IPS-11a (cell line): ENCODE measurements around the gene MGMT.

Source experiments
- H3K4me3 ChIP-seq: one replicate; pipeline ENCODE4 v1.5.1; 2013; ENCODE audit warnings: low read depth, low read length, control low read depth

MGMT gene

GRCh38 chr10:129678186-129678585, 211.1 kb downstream of the MGMT start:
- H3K4me3 ChIP-seq = no peak overlapping the region

GRCh38 chr10:129679207-129679606, 212.2 kb downstream of the MGMT start:
- no peak overlapping the region for H3K4me3 ChIP-seq

- H3K4me3 ChIP-seq = no peak overlapping the region
Measured at GRCh38 chr10:129680661-129681344, 213.8 kb downstream of the MGMT start.

- H3K4me3 ChIP-seq = no peak overlapping the region
Measured at GRCh38 chr10:129681856-129682255, 214.8 kb downstream of the MGMT start.

DNA sequence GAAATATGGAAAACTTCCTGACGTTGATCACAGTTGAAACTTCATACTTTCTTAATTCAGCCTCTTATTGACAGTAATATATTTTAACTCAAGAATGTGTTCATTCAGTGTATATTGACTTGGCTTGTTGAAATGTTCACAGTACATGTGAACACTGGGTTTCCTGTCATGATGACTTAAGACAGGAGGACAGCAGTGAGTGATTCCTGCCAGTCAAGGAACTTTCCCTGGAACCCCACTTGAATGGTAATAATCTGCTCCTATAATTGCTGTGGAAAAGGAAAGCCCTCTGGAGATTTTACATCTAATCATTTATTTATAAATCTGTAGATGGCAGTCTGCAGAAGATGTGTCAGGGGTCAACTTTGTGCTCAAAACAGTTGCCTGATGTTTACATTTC, 216.5 kb downstream of the MGMT start:
- no peak overlapping the region for H3K4me3 ChIP-seq

- no peak overlapping the region for H3K4me3 ChIP-seq
Measured at GRCh38 chr10:129683920-129684319, 216.9 kb downstream of the MGMT start.

DNA sequence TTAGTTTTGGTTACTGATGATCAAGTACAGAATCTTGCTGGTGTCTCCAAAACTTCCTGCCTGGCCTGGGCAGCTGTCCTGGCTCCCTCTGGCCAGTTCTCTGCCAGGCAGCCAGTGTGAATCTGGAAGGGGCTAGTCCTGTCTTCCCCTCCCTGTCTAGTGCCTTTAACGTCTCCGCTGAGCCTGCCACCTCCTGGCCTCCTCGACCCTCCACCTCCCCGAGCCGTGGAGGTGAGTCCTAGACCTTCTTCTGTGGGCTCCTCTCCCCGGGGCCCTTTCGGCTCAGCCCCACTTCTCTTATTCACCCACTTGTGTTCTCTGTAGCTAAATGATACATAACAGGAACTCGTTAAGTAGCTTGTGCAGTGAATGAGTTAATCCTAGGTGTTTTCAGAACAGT, 218.2 kb downstream of the MGMT start:
- no peak overlapping the region for H3K4me3 ChIP-seq

DNA sequence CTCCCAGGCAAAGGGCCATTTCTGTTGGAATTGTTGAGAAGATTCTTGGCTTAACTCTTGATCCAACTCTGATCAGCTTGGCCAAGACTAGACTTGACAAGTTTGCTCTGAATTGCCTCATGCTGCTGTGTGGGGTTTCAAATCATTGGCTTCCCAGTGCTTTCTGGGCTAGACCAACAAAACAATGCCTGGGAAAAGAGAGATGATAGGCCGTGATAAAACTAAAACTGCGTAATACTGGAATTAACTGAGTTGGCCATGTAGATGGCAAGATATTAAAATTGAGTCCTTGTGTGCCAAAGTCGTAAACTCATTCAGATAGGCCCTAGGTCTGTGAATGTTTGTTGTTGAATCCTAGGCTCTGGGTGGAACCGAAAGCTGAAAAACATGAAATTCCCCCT, 222.6 kb downstream of the MGMT start:
- H3K4me3 ChIP-seq = no peak overlapping the region

- no peak overlapping the region for H3K4me3 ChIP-seq
Measured at GRCh38 chr10:129690248-129691070, 223.4 kb downstream of the MGMT start.

DNA sequence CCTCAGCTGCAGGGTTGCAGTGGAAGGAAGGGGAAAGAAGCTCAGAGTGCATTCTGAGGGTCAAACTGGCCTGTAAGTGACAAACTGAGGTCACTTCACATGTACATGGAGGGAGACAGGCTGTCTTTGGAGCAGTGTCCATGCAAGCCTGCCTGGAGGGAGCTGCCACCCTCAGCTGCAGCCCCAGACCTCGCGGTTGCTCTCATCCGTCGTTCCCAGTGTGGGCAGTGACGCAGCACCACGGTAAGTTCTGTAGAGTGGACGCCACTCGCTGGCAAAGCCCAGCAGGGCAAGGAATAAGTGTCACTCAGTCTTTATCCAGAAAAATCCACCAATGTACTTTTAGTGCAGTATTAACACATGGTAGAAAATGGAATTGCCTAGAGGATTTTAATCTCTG, 225.7 kb downstream of the MGMT start:
- H3K4me3 ChIP-seq = no peak overlapping the region

GRCh38 chr10:129693382-129693781, 226.3 kb downstream of the MGMT start:
- no peak overlapping the region for H3K4me3 ChIP-seq

- H3K4me3 ChIP-seq = no peak overlapping the region
Measured at GRCh38 chr10:129694184-129694583, 227.1 kb downstream of the MGMT start.

- no peak overlapping the region for H3K4me3 ChIP-seq
Measured at GRCh38 chr10:129694691-129695243, 227.7 kb downstream of the MGMT start.

DNA sequence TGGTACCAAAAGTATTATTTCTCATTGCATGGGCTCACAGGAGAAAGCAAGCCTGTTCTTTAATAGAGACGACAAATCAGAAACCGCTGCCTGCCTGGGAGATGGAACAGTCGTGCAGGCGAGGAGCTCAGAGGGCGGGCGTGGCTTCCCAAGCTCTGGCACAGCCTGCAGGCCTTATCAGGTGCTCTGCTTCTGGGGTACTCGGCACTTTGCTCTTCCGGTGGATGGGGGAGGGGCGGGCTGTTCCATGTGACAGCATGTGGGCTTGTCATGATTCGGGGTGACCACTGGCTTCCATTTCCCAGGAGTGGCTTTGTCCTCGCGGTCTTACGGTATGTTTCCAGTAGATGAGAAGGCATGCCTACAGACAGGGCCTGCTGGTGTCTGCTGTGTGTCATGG, 228.6 kb downstream of the MGMT start:
- H3K4me3 ChIP-seq = no peak overlapping the region

- no peak overlapping the region for H3K4me3 ChIP-seq
Measured at GRCh38 chr10:129696636-129697035, 229.6 kb downstream of the MGMT start.

- H3K4me3 ChIP-seq = no peak overlapping the region
Measured at GRCh38 chr10:129697463-129698247, 230.6 kb downstream of the MGMT start.

- no peak overlapping the region for H3K4me3 ChIP-seq
Measured at GRCh38 chr10:129699722-129700340, 232.8 kb downstream of the MGMT start.

DNA sequence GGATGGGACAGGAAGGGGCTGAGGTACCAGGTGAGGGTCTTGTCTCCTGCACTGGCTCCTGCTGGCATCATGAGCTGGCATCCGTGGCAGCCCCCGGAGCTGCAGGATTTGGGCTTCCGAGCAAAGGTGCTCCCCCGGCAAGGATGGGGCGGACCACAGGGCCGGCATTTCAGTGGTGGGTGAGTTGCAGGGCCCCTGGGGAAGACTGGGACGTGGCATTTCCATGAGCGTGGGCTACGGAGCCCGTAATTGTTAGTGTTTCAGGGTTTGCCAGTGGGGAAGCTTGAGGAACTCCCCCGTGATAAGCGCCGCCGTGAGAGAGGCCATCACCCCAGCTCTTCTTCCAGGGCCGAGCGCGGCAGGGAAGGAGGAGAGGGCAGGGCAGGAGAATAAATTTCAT, 235.6 kb downstream of the MGMT start:
- H3K4me3 ChIP-seq = no peak overlapping the region

- no peak overlapping the region for H3K4me3 ChIP-seq
Measured at GRCh38 chr10:129703287-129704137, 236.5 kb downstream of the MGMT start.

DNA sequence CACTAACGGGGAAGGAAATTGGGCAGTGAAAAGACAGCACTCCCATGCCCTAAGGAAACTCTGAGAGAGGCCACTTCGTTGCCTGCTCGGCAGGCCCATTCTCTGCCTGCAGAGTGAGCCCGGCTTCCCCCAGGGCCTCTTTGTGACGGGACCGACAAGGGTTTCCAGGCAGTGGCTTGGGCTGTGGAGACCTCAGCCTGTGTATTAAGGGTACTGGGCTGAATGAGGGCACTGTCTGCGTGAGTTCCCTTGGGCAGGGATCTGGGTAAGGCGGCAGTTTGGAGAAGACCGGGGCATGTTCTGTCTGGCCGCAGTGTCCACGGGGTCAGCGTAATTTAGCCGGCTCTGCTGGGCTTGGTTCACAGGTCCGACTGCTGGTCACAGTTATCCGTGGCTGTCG, 237.2 kb downstream of the MGMT start:
- no peak overlapping the region for H3K4me3 ChIP-seq
